DMS53 (cell line): ENCODE results near the gene CCDC82.

ENCODE experiments used
- DNase-seq: peaks from one replicate; lab custom pipeline; 2025; lab: John Stamatoyannopoulos, UW

CCDC82 gene

DNA sequence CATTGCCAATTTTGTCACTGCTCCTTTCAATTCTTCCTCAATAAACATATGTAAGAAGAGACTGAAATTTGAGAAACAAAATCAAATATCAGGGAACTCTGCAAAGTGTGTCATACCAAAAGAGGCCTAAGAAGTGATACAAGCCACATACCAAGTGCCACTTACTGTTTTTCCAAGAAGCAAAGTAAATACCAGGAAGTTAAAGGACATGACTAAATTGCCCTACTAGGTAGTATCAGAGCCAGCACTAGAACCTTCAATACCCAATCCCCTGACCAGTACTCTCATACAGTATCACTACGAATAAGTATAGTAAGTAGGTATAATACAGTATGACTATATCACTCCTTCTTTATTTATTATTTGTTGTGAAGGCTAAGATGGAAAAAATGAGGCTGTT, 60.3 kb downstream of the CCDC82 start:
- DNase-seq, result no peak

GRCh38 chr11:96328395-96329010, 61.2 kb downstream of the CCDC82 start:
- DNase-seq, result no peak

GRCh38 chr11:96326959-96327358, 62.8 kb downstream of the CCDC82 start:
- DNase-seq, result no peak

DNA sequence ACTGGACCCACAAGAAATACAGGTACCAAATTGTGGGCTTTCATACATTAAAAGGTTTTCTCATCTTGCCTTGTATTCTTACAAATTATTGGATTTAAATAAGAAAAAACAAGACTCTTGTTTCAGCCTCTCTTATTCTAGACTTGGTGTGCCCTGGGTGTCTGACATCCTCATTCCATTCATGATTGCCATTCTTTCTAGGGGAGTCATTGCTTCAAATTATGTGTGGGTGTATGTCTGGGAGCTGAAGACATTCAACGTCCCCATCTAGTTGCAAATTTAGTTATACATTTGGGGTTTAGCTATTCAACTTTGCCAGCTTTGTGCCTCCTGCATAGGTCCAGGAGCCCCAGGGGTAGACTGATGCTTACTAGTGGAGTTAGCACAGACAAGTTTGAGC, 64.8 kb downstream of the CCDC82 start:
- DNase-seq, result no peak

DNA sequence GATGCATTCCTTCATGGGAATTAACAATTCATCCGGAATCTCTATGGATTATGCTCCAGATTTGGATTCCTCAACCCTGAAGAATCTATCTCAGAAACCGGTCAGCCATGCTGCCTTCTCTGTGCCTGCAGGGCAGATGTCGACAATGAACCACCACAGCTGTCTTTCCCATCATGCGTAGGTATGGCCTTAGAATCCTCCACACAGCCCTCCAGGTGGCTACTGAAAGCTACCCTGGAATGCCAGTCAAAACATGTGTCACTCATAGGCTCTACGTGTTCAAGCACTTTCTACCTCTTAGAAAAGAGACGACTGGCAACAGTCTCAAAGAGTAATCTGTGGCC, 66.1 kb downstream of the CCDC82 start:
- no peak for DNase-seq

DNA sequence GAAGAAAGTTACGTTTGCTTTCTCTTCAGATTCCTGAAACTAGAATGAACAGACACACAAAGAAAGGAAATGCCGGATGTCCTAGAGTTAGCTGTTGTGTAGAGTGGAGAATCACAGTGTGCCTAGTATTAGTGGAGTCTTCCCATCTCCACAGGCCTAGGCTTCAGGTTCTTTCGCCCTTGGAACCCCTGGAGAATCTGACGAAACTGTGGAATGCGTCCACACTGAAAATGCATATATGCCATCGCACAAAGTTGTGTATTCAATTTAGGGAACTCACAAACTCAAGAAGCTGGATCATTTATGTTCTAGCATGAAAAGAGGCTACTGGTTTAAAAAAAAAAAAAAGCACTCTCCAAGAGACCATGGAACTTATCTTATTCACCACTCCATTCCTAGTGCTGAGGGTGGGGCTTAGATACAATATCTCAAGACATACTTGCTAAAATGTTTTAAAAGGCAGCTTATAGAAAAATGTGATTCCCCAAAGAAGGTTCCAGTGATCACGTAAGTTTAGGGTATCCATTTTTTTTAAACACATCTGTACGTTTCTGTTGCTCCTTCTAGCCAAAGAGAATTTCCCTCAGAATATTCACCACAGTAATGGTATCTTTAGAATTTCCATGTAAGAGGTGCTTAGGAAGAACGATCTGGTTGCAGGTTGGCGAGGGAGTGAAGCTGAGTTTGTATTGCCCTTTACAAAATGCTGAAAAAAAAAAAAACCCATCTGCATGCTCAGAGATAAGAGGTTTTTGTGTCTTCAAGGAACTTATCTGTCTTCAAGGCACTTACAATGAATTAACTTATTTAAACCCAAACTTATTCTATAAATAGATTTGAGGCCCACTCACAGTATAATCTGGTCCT, 66.7 kb downstream of the CCDC82 start:
- no peak for DNase-seq

- no peak for DNase-seq
Observed at GRCh38 chr11:96321091-96321490, 68.6 kb downstream of the CCDC82 start.

DNA sequence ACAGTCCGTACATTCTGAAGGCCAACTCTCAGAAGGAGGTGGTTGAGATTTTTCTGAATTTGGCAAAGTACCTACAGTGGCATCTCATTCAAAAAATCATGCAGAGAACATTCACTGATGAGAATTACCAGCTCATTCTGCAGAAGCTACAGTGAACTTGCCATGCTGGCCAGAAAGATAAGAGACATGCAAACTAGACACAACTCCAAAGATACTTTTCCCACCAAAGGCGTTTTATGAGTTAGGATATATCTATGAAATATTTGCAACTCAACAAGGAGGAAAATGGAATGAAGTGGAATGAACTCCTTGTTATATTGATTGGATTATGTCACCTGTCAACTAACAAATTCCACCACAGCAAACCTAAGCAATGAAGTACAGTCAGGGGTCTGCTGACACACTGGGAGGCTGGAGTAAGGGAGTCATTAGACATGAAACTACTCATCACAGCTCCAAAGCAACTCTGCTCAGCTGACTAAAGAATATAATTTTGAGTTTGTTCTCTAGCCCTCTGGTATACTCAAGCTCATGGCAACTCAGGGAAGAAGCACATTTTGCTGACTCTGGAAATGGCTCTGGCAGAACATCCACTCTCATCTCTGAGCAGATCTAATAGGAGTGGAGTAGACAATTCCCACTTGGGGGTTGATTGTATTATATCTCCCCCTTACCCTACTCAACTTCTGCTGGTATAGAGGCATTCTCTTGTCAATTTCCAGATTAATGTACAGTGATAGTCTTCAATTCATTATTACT, 69.6 kb downstream of the CCDC82 start:
- no peak for DNase-seq

GRCh38 chr11:96318850-96319249, 70.9 kb downstream of the CCDC82 start:
- no peak for DNase-seq

DNA sequence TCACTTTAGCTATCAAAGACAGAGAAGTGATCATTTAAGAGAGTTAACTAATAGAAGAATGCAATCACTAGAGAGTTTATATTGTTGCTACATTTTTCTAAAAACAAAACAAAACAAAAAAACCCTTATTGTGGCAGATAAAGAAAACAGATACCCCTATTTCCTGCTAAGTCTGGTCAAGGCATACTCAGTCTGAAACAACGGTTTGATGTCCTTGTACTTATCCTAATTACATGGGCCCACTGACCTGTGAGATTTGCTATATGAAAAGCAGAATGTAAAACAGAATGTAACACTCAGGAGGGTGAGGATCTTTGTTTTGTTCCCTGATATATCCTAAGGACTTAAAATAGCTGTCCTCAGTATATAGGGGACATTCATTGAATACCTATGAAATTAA, 71.3 kb downstream of the CCDC82 start:
- DNase-seq, result no peak

DNA sequence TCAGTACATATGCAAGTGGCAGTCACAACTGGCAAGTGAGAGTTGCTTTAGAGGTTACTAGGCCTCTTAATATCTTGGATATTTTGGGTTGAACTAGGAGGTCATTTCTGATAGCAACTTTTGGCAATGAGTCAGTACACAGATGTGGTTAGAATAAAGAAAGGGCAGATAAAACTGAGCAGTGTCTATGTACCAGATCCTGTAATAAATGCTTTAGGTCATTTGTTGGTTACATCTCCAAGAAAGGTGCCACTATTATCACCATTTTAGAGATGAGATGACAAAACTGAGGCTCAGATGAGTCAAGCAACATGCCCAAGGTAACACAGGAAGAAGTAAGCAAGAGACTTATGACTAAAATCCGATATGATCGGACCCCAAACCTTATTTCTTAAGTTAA, 71.7 kb downstream of the CCDC82 start:
- DNase-seq, result no peak

DNA sequence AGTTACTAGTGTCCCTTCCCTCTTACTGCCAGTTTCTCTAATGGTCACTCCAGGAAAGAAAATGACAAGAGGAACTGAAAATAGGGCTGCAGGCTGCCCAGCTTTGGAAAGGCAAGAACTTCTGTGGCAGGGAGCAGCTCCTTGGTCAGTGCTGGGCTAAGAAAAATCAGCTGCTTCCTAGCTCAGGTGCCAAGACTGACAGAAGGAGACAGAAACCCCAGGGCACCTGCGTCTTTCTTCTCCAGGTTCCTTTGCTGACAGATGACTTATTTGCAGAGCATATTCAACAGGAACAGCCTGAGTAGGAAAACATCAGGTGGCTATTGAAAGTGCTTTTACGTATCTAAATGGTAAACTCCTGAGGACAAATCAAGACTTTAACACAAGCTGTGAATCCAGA, 72.1 kb downstream of the CCDC82 start:
- DNase-seq, result no peak

DNA sequence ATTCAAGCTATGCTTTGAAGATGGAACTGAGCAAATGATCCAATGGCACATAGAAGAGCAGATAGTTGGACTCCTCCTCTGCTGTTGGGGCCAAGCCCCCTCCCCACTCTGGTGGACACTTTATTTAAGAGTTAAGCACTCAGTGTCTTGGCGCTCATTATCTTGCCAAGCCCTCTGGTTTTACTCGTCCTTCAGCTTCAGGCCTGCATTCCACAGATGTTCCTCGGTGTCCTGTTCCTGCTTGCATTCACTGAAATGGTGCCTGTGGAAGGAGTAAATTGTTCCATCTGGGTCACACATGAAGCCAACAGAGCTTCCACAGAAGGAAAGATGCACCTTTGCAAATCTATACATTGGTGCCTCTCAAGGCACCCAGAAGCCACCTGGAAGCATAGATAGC, 72.8 kb downstream of the CCDC82 start:
- no peak for DNase-seq

GRCh38 chr11:96315476-96315875, 74.2 kb downstream of the CCDC82 start:
- no peak for DNase-seq

- DNase-seq, result peak; percentile 8
Observed at GRCh38 chr11:96314326-96315020, 75.2 kb downstream of the CCDC82 start.

- DNase-seq, result no peak
Observed at GRCh38 chr11:96313163-96313562, 76.5 kb downstream of the CCDC82 start.

DNA sequence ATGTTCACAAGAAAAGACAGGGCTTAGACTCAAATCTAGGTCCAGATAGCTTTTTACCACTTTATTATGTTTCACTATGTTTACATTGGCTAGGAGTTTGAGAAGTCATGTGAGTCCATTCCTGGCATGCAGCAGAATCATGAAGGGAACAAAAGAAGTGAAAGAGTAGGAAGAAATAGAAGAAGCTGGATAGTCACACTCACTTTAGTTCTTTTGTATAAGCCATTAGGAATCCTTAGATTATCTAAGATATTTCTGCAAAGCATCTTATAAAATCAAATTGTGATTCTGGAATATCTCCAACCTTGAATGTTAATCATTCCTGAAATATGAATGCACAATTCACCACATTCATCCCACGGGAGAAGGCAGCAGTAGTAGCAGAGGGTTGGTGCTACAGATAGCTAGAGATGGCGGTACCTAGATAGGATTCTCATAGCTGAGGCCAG, 78.6 kb downstream of the CCDC82 start:
- DNase-seq, result peak; percentile 26

DNA sequence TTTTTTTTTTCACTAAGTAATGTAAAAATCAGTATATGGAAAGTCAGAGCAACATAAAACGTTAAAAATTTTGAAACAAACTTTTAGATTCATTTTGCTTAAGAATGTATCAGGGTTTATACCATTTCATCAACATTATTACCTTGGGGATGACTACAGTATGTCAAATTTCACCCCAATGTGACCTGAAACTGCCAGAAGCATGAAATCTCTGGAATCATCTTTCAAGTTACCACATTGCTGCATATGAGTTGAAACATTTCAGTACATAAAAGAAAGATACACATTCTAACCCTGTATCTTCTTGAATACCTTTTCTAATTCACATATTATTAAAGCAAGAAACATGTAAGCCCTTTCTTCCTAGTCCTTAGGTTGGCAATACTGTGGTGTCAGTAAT, 79.5 kb downstream of the CCDC82 start:
- no peak for DNase-seq

DNA sequence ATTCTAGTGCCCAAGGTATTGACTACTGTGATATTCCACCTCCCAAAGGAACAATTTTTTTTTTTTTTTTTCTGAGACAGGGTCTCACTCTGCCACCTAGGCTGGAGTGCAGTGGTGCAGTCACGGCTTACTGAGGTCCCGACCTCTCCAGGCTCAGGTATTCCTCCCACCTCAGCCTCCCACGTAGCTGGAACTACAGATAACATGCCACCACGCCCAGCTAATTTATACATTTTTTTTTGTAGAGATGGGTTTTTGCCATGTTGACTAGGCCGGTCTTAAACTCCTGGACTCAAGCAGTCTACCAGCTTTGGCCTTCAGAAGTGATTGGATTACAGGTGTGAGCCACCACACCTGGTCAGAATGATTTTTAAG, 80.1 kb downstream of the CCDC82 start:
- no peak for DNase-seq

DNA sequence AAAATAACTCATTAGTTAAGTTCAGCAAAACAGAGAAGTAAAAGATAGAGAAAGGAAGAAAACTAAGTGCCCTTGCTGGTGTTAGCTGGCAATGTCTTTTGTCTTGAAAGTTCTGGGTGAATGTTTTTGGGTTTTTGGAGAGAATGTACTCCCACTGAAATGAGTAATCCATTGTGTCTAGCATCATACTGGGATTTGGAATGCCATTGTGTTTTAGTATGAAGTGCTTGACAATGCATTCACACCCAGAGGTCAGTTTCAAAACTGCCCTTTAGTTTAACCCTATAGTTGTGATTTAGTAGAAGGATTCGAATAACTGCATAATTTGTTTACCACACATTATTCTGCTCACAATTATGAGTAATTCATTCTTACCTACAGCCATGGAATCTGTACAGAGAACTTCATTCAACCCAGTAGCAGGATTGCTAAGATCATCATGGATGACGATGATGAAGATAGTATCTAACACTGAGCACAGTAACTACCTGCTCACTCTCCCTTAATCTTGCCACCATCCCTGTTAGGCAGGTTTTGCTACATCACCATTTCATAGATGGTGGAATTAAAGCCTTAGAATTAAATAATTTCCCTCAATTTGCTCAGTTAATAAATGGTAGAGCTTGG, 80.6 kb downstream of the CCDC82 start:
- no peak for DNase-seq

DNA sequence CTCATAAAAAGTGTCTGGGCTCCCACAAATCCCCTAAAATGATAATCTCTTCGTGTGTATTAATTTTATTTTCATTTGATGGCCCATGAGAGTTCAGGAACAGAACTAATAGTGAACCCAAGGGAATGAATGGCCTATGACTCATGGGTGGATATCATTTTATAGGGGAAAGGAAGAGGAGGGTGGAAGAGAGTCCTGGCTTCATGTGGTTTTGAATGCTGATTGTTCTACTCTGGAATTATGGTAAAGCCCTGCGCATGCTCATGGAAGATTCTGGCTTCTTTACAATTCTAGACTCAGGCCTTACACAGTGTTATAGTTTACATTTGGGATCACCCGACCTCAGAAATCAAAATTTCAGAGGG, 82.0 kb downstream of the CCDC82 start:
- peak; percentile 23 for DNase-seq
